ENCODE measurements around the gene ACSL3. TPM values are rescaled to one million over a fixed set of nuclear protein-coding genes. Genes with fewer than 3 reads are reported as not detected.

ACSL3 gene
- total RNA-seq, 4 donors from 2014 or later, result 31.1 to 56.3 (median 52.5) TPM

- Histone ChIP-seq H3K27ac (replicated peaks in 1 of 4) (no peak overlapping the region), H3K4me3 (no peak overlapping the region), H3K27me3 (no peaks in the 10 kb centered on the region), H3K9me3 (no peaks in the 10 kb centered on the region), H3K36me3 (no peaks in the 10 kb centered on the region), H3K4me1 (peaks cover 0 to 7% (median 3%) of the 10 kb centered on the region in 4 donors)
- 92% methylated on average over 6 of the region's 6 CpGs for WGBS
- DNase-seq (ENCODE audit: extremely low spot score), result no peak
- TF ChIP-seq POLR2AphosphoS5 (IDR thresholded peaks at IDR 0.05) (no peak), POLR2A (IDR thresholded peaks at IDR 0.05; ENCODE audit: low read depth) (no peak), EP300 (IDR thresholded peaks at IDR 0.05) (no peak)
- TF ChIP-seq, protein P1, sequence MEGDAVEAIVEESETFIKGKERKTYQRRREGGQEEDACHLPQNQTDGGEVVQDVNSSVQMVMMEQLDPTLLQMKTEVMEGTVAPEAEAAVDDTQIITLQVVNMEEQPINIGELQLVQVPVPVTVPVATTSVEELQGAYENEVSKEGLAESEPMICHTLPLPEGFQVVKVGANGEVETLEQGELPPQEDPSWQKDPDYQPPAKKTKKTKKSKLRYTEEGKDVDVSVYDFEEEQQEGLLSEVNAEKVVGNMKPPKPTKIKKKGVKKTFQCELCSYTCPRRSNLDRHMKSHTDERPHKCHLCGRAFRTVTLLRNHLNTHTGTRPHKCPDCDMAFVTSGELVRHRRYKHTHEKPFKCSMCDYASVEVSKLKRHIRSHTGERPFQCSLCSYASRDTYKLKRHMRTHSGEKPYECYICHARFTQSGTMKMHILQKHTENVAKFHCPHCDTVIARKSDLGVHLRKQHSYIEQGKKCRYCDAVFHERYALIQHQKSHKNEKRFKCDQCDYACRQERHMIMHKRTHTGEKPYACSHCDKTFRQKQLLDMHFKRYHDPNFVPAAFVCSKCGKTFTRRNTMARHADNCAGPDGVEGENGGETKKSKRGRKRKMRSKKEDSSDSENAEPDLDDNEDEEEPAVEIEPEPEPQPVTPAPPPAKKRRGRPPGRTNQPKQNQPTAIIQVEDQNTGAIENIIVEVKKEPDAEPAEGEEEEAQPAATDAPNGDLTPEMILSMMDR (IDR thresholded peaks at IDR 0.05), result no peak
- intact Hi-C loops (cut with DNase I), result no loop called here
Observed at GRCh38 chr2:222823183-222823930, 37.5 kb upstream of the ACSL3 start.

- H3K36me3 ChIP-seq, result no peaks in the 10 kb centered on the region
- no peaks in the 10 kb centered on the region for H3K9me3 ChIP-seq
- H3K27ac ChIP-seq (replicated peaks in 1 of 4), result no peak overlapping the region
- TF ChIP-seq POLR2AphosphoS5 (IDR thresholded peaks at IDR 0.05) (no peak), EP300 (IDR thresholded peaks at IDR 0.05) (no peak), POLR2A (IDR thresholded peaks at IDR 0.05; ENCODE audit: low read depth) (no peak)
- TF ChIP-seq, protein P1 (IDR thresholded peaks at IDR 0.05), result no peak
- no peaks in the 10 kb centered on the region for H3K27me3 ChIP-seq
- WGBS, result 86% methylated on average over 1 of the region's 1 CpG
- peaks cover 0 to 1% (median under 1%) of the 10 kb centered on the region in 4 donors for H3K4me1 ChIP-seq
- H3K4me3 ChIP-seq, result no peak overlapping the region
- intact Hi-C loops (cut with DNase I), result no loop called here
- no peak for DNase-seq (ENCODE audit: extremely low spot score)
Observed at GRCh38 chr2:222825031-222825430, 35.8 kb upstream of the ACSL3 start.

GRCh38 chr2:222827417-222827816 is 33.4 kb upstream of the ACSL3 start:
- 96% methylated on average over 1 of the region's 1 CpG for WGBS
- no peak overlapping the region for H3K27ac ChIP-seq (replicated peaks in 1 of 4)
- intact Hi-C loops (cut with DNase I), result no loop called here
- no peaks in the 10 kb centered on the region for H3K9me3 ChIP-seq
- H3K4me3 ChIP-seq, result no peak overlapping the region
- no peaks in the 10 kb centered on the region for H3K36me3 ChIP-seq
- TF ChIP-seq EP300 (IDR thresholded peaks at IDR 0.05) (no peak), POLR2A (IDR thresholded peaks at IDR 0.05; ENCODE audit: low read depth) (no peak), POLR2AphosphoS5 (IDR thresholded peaks at IDR 0.05) (no peak)
- TF ChIP-seq, protein P1 (IDR thresholded peaks at IDR 0.05), result no peak
- no peak for DNase-seq (ENCODE audit: extremely low spot score)
- no peaks in the 10 kb centered on the region for H3K4me1 ChIP-seq
- H3K27me3 ChIP-seq, result no peaks in the 10 kb centered on the region

GRCh38 chr2:222828572-222828971 is 32.3 kb upstream of the ACSL3 start:
- DNase-seq (ENCODE audit: extremely low spot score), result no peak
- Histone ChIP-seq H3K27ac (replicated peaks in 1 of 4) (no peak overlapping the region), H3K27me3 (no peaks in the 10 kb centered on the region), H3K36me3 (no peaks in the 10 kb centered on the region), H3K4me3 (no peak overlapping the region), H3K4me1 (no peaks in the 10 kb centered on the region), H3K9me3 (no peaks in the 10 kb centered on the region)
- 94% methylated on average over 11 of the region's 11 CpGs for WGBS
- intact Hi-C loops (cut with DNase I), result no loop called here
- no peak for TF ChIP-seq EP300 (IDR thresholded peaks at IDR 0.05)
- TF ChIP-seq, protein P1 (IDR thresholded peaks at IDR 0.05), result no peak
- no peak for TF ChIP-seq POLR2AphosphoS5 (IDR thresholded peaks at IDR 0.05)
- no peak for TF ChIP-seq POLR2A (IDR thresholded peaks at IDR 0.05; ENCODE audit: low read depth)
